GM06990 (cell line): Measurements from ENCODE around the gene CD8B2.
"Not testable (repeated sequence)": the region's sequence is repeated elsewhere in the genome, so short reads cannot be mapped to it uniquely, and the experiment has no call there.

Experiments
- DNase-seq: peaks from one replicate; pipeline ENCODE4 v3.0.0-alpha.2; 2011; ENCODE audit not compliant: insufficient read length; ENCODE audit errors: extremely low read depth
- H3K27me3 ChIP-seq: replicated peaks from 2 replicates; pipeline ENCODE4 v1.6.0; 2011; ENCODE audit warnings: low read length; ENCODE audit not compliant: control insufficient read depth, insufficient read depth
- H3K36me3 ChIP-seq: 2 replicates; pipeline ENCODE4 v1.5.1; 2011; ENCODE audit warnings: low read length; ENCODE audit not compliant: control insufficient read depth, insufficient read depth
- H3K4me3 ChIP-seq: replicated peaks from 2 replicates; pipeline ENCODE4 v1.5.1; 2011; ENCODE audit warnings: low read depth, mild to moderate bottlenecking, control low read depth, low read length
- TF ChIP-seq, protein P1 (sequence below): IDR thresholded peaks from 2 replicates; pipeline ENCODE4 v1.5.1; 2011; ENCODE audit warnings: low read length, control low read depth, mild to moderate bottlenecking, inconsistent platforms; ENCODE audit not compliant: insufficient read depth, poor library complexity, severe bottlenecking

CD8B2 gene

DNA sequence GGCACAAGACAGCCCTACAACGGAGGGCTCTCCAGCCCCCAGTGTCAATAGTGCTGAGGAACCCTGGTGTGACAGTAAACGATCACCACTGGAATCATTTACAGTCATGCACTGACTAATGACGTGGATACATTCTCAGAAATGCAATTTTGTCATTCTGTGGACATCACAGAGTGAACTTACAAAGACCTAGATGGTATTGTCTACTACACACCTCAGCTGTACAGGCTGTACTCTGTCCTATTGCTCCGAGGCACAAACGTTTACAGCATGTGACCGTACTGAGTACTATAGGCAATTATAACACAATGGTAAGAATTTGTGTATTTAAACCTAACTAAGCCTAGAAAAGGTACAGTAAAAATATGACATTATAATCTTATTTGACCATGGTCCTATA is 67.2 kb downstream of the CD8B2 start:
- Histone ChIP-seq H3K27me3 (no peaks in the 10 kb centered on the region), H3K36me3 (no peaks in the 10 kb centered on the region), H3K4me3 (no peak overlapping the region)
- TF ChIP-seq, protein P1, sequence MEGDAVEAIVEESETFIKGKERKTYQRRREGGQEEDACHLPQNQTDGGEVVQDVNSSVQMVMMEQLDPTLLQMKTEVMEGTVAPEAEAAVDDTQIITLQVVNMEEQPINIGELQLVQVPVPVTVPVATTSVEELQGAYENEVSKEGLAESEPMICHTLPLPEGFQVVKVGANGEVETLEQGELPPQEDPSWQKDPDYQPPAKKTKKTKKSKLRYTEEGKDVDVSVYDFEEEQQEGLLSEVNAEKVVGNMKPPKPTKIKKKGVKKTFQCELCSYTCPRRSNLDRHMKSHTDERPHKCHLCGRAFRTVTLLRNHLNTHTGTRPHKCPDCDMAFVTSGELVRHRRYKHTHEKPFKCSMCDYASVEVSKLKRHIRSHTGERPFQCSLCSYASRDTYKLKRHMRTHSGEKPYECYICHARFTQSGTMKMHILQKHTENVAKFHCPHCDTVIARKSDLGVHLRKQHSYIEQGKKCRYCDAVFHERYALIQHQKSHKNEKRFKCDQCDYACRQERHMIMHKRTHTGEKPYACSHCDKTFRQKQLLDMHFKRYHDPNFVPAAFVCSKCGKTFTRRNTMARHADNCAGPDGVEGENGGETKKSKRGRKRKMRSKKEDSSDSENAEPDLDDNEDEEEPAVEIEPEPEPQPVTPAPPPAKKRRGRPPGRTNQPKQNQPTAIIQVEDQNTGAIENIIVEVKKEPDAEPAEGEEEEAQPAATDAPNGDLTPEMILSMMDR: no peak
- DNase-seq: no peak

DNA sequence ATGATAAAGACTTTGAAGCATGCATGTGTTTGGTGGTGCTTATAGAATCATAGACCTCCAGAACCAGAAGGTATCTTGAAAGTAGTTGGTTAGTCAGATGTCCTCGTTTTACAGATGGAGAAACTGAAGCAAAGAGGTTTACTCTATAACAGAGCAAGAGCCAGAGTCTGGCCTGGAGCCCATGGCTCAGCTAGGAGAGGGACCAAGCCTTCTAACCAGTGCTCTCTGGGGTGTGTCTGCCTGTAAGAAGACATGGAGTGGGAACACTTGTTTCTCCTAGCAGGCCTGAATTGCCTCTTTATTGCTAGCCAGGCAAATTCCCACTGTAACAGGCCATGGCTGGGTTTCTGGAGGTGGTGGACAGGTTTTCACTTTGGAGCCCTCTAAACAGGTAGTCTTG is 67.9 kb downstream of the CD8B2 start:
- no peak for DNase-seq
- TF ChIP-seq, protein P1: no peak

DNA sequence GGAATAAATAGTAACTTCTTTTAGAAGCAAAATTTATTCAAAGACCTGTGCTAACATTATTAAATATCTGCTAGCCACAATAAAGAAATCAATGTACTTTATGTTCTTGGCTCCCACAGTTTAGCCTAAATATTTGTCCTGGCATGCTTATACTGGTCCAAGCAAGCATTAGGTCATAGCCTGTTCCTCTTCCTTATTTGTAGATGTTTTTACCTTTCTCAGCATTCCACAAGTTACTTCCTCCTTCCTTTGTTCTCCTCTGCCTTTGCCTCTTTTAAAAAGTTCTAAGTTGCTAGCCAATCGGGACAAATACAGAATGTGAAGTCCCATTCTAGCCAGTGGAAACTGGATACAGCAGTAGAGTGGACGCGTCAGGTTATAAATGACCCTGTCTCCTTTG is 72.6 kb downstream of the CD8B2 start:
- H3K36me3 ChIP-seq, DNase-seq, H3K27me3 ChIP-seq, H3K4me3 ChIP-seq: not testable (repeated sequence)

More for the DNA sequence above, 67.9 kb downstream of the CD8B2 start:
- Histone ChIP-seq H3K4me3 (no peak overlapping the region), H3K36me3 (no peaks in the 10 kb centered on the region), H3K27me3 (no peaks in the 10 kb centered on the region)

DNA sequence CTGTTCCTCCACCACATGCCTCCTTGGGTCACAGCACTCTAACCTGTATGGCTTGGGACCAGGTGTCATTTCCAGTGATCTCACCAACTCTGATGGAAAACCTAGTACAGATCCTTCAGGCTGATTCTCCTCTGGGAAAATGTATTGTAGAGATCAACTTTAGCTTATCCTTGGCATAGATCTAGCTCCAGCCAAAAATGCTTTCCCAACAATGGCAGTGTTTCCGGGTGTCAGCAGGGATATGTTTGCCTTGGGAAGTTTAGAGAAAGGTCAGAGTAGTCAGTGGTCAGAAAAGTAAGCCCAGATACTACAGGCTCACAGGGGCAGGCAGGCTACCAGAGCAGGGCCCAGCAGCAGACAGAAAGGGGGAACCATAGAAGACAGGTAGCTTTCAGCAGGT is 73.6 kb downstream of the CD8B2 start:
- TF ChIP-seq, protein P1: no peak
- no peaks in the 10 kb centered on the region for H3K36me3 ChIP-seq
- DNase-seq: no peak
- no peaks in the 10 kb centered on the region for H3K27me3 ChIP-seq
- H3K4me3 ChIP-seq: no peak overlapping the region

DNA sequence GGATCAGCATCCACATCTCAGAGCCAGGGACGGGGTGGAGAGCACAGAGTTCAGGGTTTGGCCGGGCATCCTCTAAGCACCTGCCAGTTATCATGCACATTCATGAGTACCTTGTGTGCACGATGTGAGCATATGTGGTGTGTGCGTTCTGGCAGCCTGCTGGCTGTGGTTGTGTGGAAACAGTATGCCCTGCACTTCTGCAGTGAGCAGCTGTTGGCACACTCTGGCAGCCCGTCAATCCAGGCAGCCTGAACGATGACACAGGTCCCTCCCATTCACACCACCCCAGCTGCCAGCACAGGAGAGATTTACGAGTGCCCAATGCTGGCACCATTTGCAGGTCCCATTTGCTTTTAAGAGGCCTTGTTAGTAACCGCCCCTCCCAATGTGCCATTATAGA is 74.2 kb downstream of the CD8B2 start:
- TF ChIP-seq, protein P1: no peak
- Histone ChIP-seq H3K4me3 (no peak overlapping the region), H3K36me3 (no peaks in the 10 kb centered on the region), H3K27me3 (no peaks in the 10 kb centered on the region)
- no peak for DNase-seq

DNA sequence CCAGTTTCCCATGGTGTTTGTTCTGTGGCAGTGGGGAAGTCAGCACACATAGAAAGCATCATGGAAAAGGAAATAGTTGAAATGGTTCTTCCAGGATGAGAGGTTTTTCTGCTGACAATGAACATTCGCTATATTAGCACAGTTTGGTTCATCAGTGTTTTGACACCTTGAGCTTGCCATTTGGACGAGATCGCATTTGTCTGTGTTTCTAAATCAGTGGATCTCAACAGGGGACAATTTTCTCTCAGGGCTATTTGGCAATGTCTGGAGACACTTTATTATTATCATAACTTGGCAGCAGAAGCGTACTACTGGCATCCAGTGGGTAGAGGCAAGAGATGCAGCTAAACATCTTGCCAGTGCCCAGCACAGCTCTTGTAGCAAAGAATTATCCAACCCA is 74.6 kb downstream of the CD8B2 start:
- Histone ChIP-seq H3K4me3 (no peak overlapping the region), H3K36me3 (no peaks in the 10 kb centered on the region), H3K27me3 (no peaks in the 10 kb centered on the region)
- TF ChIP-seq, protein P1: no peak
- DNase-seq: no peak
